GM12878 (cell line): ENCODE measurements around the gene TWIST1. TPM values are rescaled to one million over a fixed set of nuclear protein-coding genes. Genes with fewer than 3 reads are reported as not detected.

Experiments used
- ATAC-seq: fragments of 200-7000 bp; cut with Tn5 transposase; 3 replicates; pipeline ENCODE4 v1.9.1; 2020; ENCODE audit warnings: mild to moderate bottlenecking, moderate library complexity
- BruUV-seq: library from RNA; stranded (reverse); fragments of 400-500 nt; replicated peaks from 2 replicates; lab custom pipeline; 2021; lab: Mats Ljungman, UMichigan
- CTCF ChIA-PET: fragments of 300-600 bp; sonication (Branson Sonifier 250); formaldehyde crosslinking; extraction: SDS; loops from one replicate; lab custom pipeline; 2021; ENCODE audit warnings: inconsistent platforms; lab: Yijun Ruan, JAX
- POLR2A ChIA-PET: fragments of 350-600 bp; formaldehyde crosslinking; extraction: SDS; loops from one replicate; lab custom pipeline; 2021; ENCODE audit warnings: inconsistent platforms; lab: Charles Lee
- RAD21 ChIA-PET: fragments of 300-600 bp; sonication (Branson Sonifier 250); formaldehyde crosslinking; loops from one replicate; lab custom pipeline; 2023; ENCODE audit warnings: antibody characterized with exemption; ENCODE audit not compliant: unreplicated experiment; lab: Charles Lee
- SMC1A ChIA-PET: fragments of 300-600 bp; sonication (Branson Sonifier 250); formaldehyde crosslinking; loops from one replicate; lab custom pipeline; 2023; ENCODE audit not compliant: unreplicated experiment, uncharacterized antibody; lab: Charles Lee
- DNase-seq: peaks from one replicate; pipeline ENCODE4 v3.0.0-alpha.2; 2011; ENCODE audit warnings: low read depth, low spot score
- FAIRE-seq: peaks from 3 replicates; lab custom pipeline; 2011; peaks lifted over from hg19 to GRCh38; lab: Jason Lieb, UNC
- H2AFZ ChIP-seq: 2 replicates; pipeline ENCODE4 v1.6.0; 2011; ENCODE audit warnings: low read depth, low read length, control low read depth; ENCODE audit not compliant: control insufficient read depth
- H3K27ac ChIP-seq: 2 replicates; pipeline ENCODE4 v1.5.1; 2011; ENCODE audit warnings: control low read depth; ENCODE audit not compliant: control insufficient read depth, insufficient read depth
- H3K27me3 ChIP-seq, 2 experiments: replicated peaks in 1 of 2; 2 replicates each; pipeline versions ENCODE4 v1.6.0 to v1.6.1; 2011; ENCODE audit warnings: low read length in 1 of 2; ENCODE audit not compliant: control insufficient read depth in 2 of 2, insufficient read depth in 2 of 2
- H3K36me3 ChIP-seq, 2 experiments: 2 replicates each; pipeline ENCODE4 v1.5.1; 2011; ENCODE audit warnings: low read length in 1 of 2; ENCODE audit not compliant: control insufficient read depth in 2 of 2, insufficient read depth in 2 of 2
- H3K4me1 ChIP-seq: 2 replicates; pipeline ENCODE4 v1.6.1; 2011; ENCODE audit warnings: mild to moderate bottlenecking, low read length, moderate library complexity, mixed read lengths; ENCODE audit not compliant: control insufficient read depth, insufficient read depth
- H3K4me2 ChIP-seq: 2 replicates; pipeline ENCODE4 v1.6.0; 2011; ENCODE audit warnings: control low read depth; ENCODE audit not compliant: control insufficient read depth, insufficient read depth
- H3K4me3 ChIP-seq: fragments of 200-600 bp; sonication (generic); 2 replicates; pipeline ENCODE4 v1.5.1; 2016
- H3K79me2 ChIP-seq: 2 replicates; pipeline ENCODE4 v1.6.0; 2011; ENCODE audit warnings: low read length; ENCODE audit not compliant: control insufficient read depth, insufficient read depth
- H3K9ac ChIP-seq: 2 replicates; pipeline ENCODE4 v1.8.0; 2011; ENCODE audit warnings: low read length, control low read depth, mixed read lengths; ENCODE audit not compliant: control insufficient read depth, insufficient read depth
- H3K9me3 ChIP-seq: replicated peaks from 3 replicates; pipeline ENCODE4 v1.5.1; 2011; ENCODE audit warnings: mild to moderate bottlenecking, low read length; ENCODE audit not compliant: control insufficient read depth, insufficient read depth
- H4K20me1 ChIP-seq: 2 replicates; pipeline ENCODE4 v1.6.0; 2011; ENCODE audit not compliant: control insufficient read depth, insufficient read depth
- CREB1 ChIP-seq: IDR thresholded peaks from 2 replicates; pipeline ENCODE4 v1.6.1; 2012; ENCODE audit warnings: low read depth, mild to moderate bottlenecking, inconsistent platforms
- GATAD2B ChIP-seq: fragments of 450-650 bp; conservative IDR thresholded peaks from 2 replicates; pipeline ENCODE4 v1.6.1; 2017; ENCODE audit warnings: low read depth, mild to moderate bottlenecking, moderate library complexity
- MTA2 ChIP-seq: fragments of 450-650 bp; IDR thresholded peaks from 2 replicates; pipeline ENCODE4 v1.6.1; 2016; ENCODE audit warnings: low read depth, mild to moderate bottlenecking, moderate library complexity
- POLR2AphosphoS2 ChIP-seq: IDR thresholded peaks from 2 replicates; pipeline ENCODE4 v1.6.1; 2011; ENCODE audit warnings: low read depth, mild to moderate bottlenecking, low read length, improper control_type of control experiment, moderate library complexity
- SUZ12 ChIP-seq: fragments of 200-600 bp; sonication (generic); IDR thresholded peaks from one replicate; pipeline ENCODE4 v1.6.1; 2018; ENCODE audit warnings: antibody characterized with exemption, mild to moderate bottlenecking; ENCODE audit not compliant: unreplicated experiment
- WGBS: methylation state at CpG from one replicate; pipeline ENCODE4 v1.1.6; 2016; ENCODE audit warnings: low lambda C conversion rate; ENCODE audit not compliant: insufficient replicate concordance, insufficient coverage; ENCODE audit errors: missing lambda C conversion rate; 5-methylcytosine and 5-hydroxymethylcytosine counted together
- in situ Hi-C: fragments of 300-500 bp; cut with MboI; formaldehyde crosslinking; loops from 9 replicates; pipeline ENCODE4 v1.14.3; 2018; ENCODE audit warnings: mixed read lengths
- intact Hi-C: fragments of 100-400 bp; cut with micrococcal nuclease; formaldehyde crosslinking; loops from one replicate; pipeline ENCODE4 v1.14.2; 2022; ENCODE audit not compliant: unreplicated experiment
- polyA plus RNA-seq, 11 experiments: library from polyadenylated mRNA; depleted of rRNA in 4 of 11; unstranded in 6 of 11; stranded (reverse) in 5 of 11; fragments of >200 nt; fragmentation: Nextera tagmentation in 4 of 11; fragmentation: Illumina TruSeq in 1 of 11; extraction: Ambion mirVana in 4 of 11; extraction: Trizol in 1 of 11; gene quantifications; 1 replicate in 1 of 11; 2 replicates in 10 of 11; pipeline versions ENCODE4 v1.2.1 to v1.2.3, GENCODE V29; 2011 to 2016; ENCODE audit warnings: inconsistent platforms in 2 of 11, missing spikeins in 2 of 11, low read depth in 1 of 11
- total RNA-seq, 4 experiments: library from RNA; depleted of rRNA in 3 of 4; stranded (reverse); fragments of >200 nt in 3 of 4; fragmentation: Illumina TruSeq in 1 of 4; extraction: Trizol in 1 of 4; gene quantifications; 2 replicates each; pipeline versions ENCODE4 v1.2.1 to v1.2.3, GENCODE V29; 2013 to 2021
- TF ChIP-seq, protein P1 (sequence below): fragments of 450-650 bp; IDR thresholded peaks from 2 replicates; pipeline ENCODE4 v1.6.1; 2016; ENCODE audit warnings: mild to moderate bottlenecking

TWIST1 gene
- total and polyA plus RNA-seq, 10 of the 15 experiments (the other 5 are each of a cell fraction or from before 2014, with no cell fraction given): not detected

DNA sequence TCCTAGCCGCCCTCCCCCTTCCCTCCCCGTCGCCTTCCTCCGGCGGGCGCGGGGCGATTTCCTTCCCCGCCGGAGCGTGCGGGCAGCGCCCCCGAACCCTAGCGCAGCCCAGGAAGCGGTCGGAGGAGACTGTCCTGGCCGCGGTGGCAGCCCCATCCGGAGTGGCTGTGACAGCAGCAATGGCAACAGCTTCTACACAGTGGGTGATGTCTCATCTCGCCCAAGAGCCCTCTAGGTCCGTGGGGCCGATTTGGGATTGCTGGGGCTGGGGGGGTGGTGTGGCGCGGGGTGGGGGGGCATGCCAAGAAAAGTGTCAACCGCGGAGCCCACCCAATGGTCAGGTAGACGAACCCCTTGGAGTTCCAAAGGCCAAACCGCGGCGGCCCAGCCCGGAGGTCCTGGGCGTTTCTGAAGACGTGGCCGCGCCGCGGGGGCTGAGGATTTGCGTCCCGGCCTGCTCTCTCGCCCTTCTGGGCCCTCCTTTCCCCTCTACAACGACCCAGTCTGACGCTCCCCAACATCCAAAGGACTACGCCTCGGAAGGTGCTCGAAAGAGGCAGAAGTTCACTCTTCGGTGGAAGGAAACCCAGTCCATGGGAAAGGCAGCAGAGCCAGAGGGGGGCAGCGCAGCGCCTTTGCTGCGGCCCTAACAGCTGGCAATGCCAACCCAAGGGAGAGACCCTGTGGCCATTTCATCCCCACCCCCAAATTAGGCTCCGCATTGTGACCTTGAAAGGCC, 603 bp upstream of the TWIST1 start:
- no peak for DNase-seq
- H4K20me1 ChIP-seq: no peaks in the 10 kb centered on the region
- ChIA-PET SMC1A (no interaction called here), POLR2A (no interaction called here), CTCF (no interaction called here), RAD21 (no interaction called here)
- H3K4me1 ChIP-seq: no peaks in the 10 kb centered on the region
- H3K27me3 ChIP-seq: peaks cover 7 to 19% of the 10 kb centered on the region in 2 experiments
- H3K79me2 ChIP-seq: no peaks in the 10 kb centered on the region
- H3K27ac ChIP-seq: no peak overlapping the region
- in situ Hi-C loops (loop anchor here (25.0 kb wide), 1 partner anchor 544 kb away; no protein-coding TSS in a partner anchor), intact Hi-C loops (no loop called here)
- no TSS peak for BruUV-seq
- TF ChIP-seq SUZ12 (peak; percentile 45), CREB1 (no peak), POLR2AphosphoS2 (no peak), GATAD2B (no peak), MTA2 (no peak)
- TF ChIP-seq, protein P1, sequence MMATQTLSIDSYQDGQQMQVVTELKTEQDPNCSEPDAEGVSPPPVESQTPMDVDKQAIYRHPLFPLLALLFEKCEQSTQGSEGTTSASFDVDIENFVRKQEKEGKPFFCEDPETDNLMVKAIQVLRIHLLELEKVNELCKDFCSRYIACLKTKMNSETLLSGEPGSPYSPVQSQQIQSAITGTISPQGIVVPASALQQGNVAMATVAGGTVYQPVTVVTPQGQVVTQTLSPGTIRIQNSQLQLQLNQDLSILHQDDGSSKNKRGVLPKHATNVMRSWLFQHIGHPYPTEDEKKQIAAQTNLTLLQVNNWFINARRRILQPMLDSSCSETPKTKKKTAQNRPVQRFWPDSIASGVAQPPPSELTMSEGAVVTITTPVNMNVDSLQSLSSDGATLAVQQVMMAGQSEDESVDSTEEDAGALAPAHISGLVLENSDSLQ: no peak
- no peak overlapping the region for H3K9ac ChIP-seq
- WGBS: 34% methylated on average over 17 of the region's 51 CpGs
- FAIRE-seq: no peak
- 0 out of 3 replicates have a peak, but pooled peaks have one; percentile 16 for ATAC-seq
- no peaks in the 10 kb centered on the region for H3K36me3 ChIP-seq
- H2AFZ ChIP-seq: no peak overlapping the region
- no peak overlapping the region for H3K4me2 ChIP-seq
- no peak overlapping the region for H3K4me3 ChIP-seq
- no peaks in the 10 kb centered on the region for H3K9me3 ChIP-seq
